GM18498 (cell line): ENCODE data around the gene KLHL40.

Source experiments
- ATAC-seq: cut with Tn5 transposase; IDR thresholded peaks from one replicate; pipeline ENCODE4 v1.9.1; 2021; ENCODE audit warnings: mild to moderate bottlenecking, moderate library complexity; ENCODE audit not compliant: unreplicated experiment

The KLHL40 gene

GRCh38 chr3:42668413-42668760 lies 16.9 kb upstream of the KLHL40 start:
- no peak for ATAC-seq

GRCh38 chr3:42668793-42669217 lies 16.5 kb upstream of the KLHL40 start:
- ATAC-seq: no peak

GRCh38 chr3:42670051-42670576 lies 15.2 kb upstream of the KLHL40 start:
- ATAC-seq: no peak

GRCh38 chr3:42670670-42671069 lies 14.7 kb upstream of the KLHL40 start:
- no peak for ATAC-seq

- ATAC-seq: no peak
Measured at GRCh38 chr3:42672515-42672914, 12.8 kb upstream of the KLHL40 start.

GRCh38 chr3:42673082-42673481 lies 12.3 kb upstream of the KLHL40 start:
- ATAC-seq: no peak

GRCh38 chr3:42674146-42674545 lies 11.2 kb upstream of the KLHL40 start:
- no peak for ATAC-seq

- ATAC-seq: no peak
Measured at GRCh38 chr3:42675909-42676308, 9.4 kb upstream of the KLHL40 start.

GRCh38 chr3:42678447-42678846 lies 6.9 kb upstream of the KLHL40 start:
- no peak for ATAC-seq

- ATAC-seq: no peak
Measured at GRCh38 chr3:42680271-42680670, 5.1 kb upstream of the KLHL40 start.

GRCh38 chr3:42680806-42681205 lies 4.5 kb upstream of the KLHL40 start:
- ATAC-seq: no peak

GRCh38 chr3:42681361-42682038 lies 3.8 kb upstream of the KLHL40 start:
- no peak for ATAC-seq

GRCh38 chr3:42682301-42683070 lies 2.9 kb upstream of the KLHL40 start:
- no peak for ATAC-seq

- ATAC-seq: no peak
Measured at GRCh38 chr3:42683875-42684598, 1.3 kb upstream of the KLHL40 start.

GRCh38 chr3:42684632-42685362 lies 540 bp upstream of the KLHL40 start:
- ATAC-seq: no peak

GRCh38 chr3:42685891-42686820 lies 819 bp downstream of the KLHL40 start:
- ATAC-seq: no peak

- no peak for ATAC-seq
Measured at GRCh38 chr3:42686832-42687650, 1.7 kb downstream of the KLHL40 start.

GRCh38 chr3:42688016-42688415 lies 2.7 kb downstream of the KLHL40 start:
- no peak for ATAC-seq
